Type B pancreatic cell (in vitro differentiated cells): Measurements from ENCODE around the gene BEND2. TPM values are rescaled to one million over a fixed set of nuclear protein-coding genes. Genes with fewer than 3 reads are reported as not detected.

Experiments
- DNase-seq: peaks from one replicate; pipeline ENCODE4 v3.0.0; 2021; ENCODE audit warnings: mixed read lengths; ENCODE audit not compliant: unreplicated experiment; ENCODE audit errors: extremely low spot score
- H3K27ac Mint-ChIP-seq: 2 replicates; pipeline ENCODE4 v1.8.0; 2021; ENCODE audit warnings: mild to moderate bottlenecking, mixed read lengths
- H3K27me3 Mint-ChIP-seq: 2 replicates; pipeline ENCODE4 v1.8.0; 2021; ENCODE audit warnings: mixed read lengths
- H3K36me3 Mint-ChIP-seq: 2 replicates; pipeline ENCODE4 v1.8.0; 2021; ENCODE audit warnings: mixed read lengths
- H3K4me1 Mint-ChIP-seq: one replicate; pipeline ENCODE4 v1.8.0; 2021; ENCODE audit warnings: mixed read lengths; ENCODE audit not compliant: unreplicated experiment
- H3K4me3 Mint-ChIP-seq: 2 replicates; pipeline ENCODE4 v1.8.0; 2021; ENCODE audit warnings: mild to moderate bottlenecking, mixed read lengths
- H3K9me3 Mint-ChIP-seq: 2 replicates; pipeline ENCODE4 v1.8.0; 2021; ENCODE audit warnings: mixed read lengths
- CTCF ChIP-seq: fragments of 200-600 bp; sonication (generic); conservative IDR thresholded peaks from 2 replicates; pipeline ENCODE4 v1.5.0; 2021; ENCODE audit warnings: antibody characterized with exemption, mild to moderate bottlenecking
- total RNA-seq: library from RNA; stranded (reverse); gene quantifications from 2 replicates; pipeline ENCODE4 v1.2.1, GENCODE V29; 2021; ENCODE audit warnings: low replicate concordance

Gene BEND2
- total RNA-seq, 1 donor from 2014 or later = not detected

- no peaks in the 10 kb centered on the region for H3K4me1 Mint-ChIP-seq
- no peaks in the 10 kb centered on the region for H3K27me3 Mint-ChIP-seq
- H3K9me3 Mint-ChIP-seq = peaks cover 4% of the 10 kb centered on the region
- no peak overlapping the region for H3K27ac Mint-ChIP-seq
- H3K36me3 Mint-ChIP-seq = no peaks in the 10 kb centered on the region
- H3K4me3 Mint-ChIP-seq = no peak overlapping the region
- no peak for DNase-seq
- TF ChIP-seq CTCF = no peak
Measured at GRCh38 chrX:18126971-18127370, 93.7 kb downstream of the BEND2 start.

GRCh38 chrX:18119856-18120255, 100.8 kb downstream of the BEND2 start:
- no peak for DNase-seq
- no peaks in the 10 kb centered on the region for H3K27me3 Mint-ChIP-seq
- TF ChIP-seq CTCF = no peak
- H3K4me3 Mint-ChIP-seq = no peak overlapping the region
- no peaks in the 10 kb centered on the region for H3K36me3 Mint-ChIP-seq
- no peak overlapping the region for H3K27ac Mint-ChIP-seq
- no peaks in the 10 kb centered on the region for H3K4me1 Mint-ChIP-seq
- peaks cover 13% of the 10 kb centered on the region for H3K9me3 Mint-ChIP-seq

Other genes with a start within 250 kb of the BEND2 start
- 2.5 and 10.8 TPM in 2 replicates for gene SCML2, start 133.8 kb upstream of the BEND2 start, total RNA-seq
- gene CDKL5, start 204.7 kb upstream of the BEND2 start, total RNA-seq = 17.0 and 17.9 TPM in 2 replicates